AG04449 (cell line): Measurements from ENCODE around the gene CD248.

ENCODE experiments used
- CTCF ChIA-PET: fragments of 350-600 bp; formaldehyde crosslinking; extraction: SDS; loops from one replicate; lab custom pipeline; 2021; ENCODE audit warnings: antibody characterized with exemption; lab: Yijun Ruan, JAX
- POLR2A ChIA-PET: fragments of 400-600, 350-600 bp; formaldehyde crosslinking; extraction: SDS; loops from one replicate; lab custom pipeline; 2020; ENCODE audit warnings: antibody characterized with exemption, inconsistent platforms; lab: Yijun Ruan, JAX
- DNase-seq: peaks from one replicate; pipeline ENCODE4 v3.0.0-alpha.2; 2010; ENCODE audit warnings: low read depth, low spot score
- H3K4me3 ChIP-seq: 2 replicates; pipeline ENCODE4 v1.5.1; 2011; ENCODE audit warnings: low read depth, mild to moderate bottlenecking, control low read depth, low read length
- TF ChIP-seq, protein P1 (sequence below): IDR thresholded peaks from one replicate; pipeline ENCODE4 v1.5.1; 2011; ENCODE audit warnings: mild to moderate bottlenecking, moderate library complexity, low read length, control low read depth, inconsistent platforms; ENCODE audit not compliant: insufficient read depth; ENCODE audit errors: missing control alignments

CD248 gene

DNA sequence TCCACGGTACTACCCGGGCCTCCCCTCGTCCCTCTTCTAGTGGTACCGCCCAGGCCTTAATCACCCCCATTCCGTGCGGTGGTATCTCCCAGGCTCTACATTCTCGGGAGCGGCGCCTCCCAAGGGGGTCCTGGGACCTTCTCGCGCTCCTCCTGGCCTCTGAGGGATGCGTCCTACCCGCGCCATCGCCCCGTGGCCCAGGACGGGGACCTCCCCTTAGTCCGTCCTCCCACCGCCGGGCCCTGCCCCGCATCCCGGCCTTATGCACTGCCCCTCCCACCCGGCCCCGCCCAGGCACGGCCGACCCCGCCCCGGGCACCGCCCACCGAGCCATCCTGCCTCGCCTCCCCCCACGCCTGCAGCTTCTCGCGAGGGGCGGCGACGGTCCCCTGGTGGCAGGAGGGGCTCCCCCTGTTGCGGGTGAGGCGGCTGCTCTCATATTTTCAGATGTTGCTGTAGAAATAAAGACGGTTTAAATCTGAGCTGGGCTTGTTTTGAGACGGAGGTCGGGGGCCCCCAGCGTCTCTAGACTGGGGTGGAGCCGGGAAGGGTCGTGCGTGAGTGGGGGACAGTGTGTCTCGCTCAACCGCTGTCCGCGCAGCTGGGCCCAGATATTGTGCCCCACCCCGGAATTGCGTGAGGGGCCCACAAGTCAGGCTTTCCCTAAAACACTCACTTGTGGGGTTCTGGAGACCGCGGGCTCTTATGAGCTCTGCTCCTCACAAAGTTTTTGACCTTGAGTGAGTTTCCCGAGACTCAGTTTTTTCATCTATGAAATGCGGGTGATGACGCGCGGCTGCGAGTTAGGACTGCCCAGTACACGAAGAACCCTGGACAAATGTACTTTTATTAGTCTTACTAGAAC is 49.2 kb downstream of the CD248 start:
- CTCF ChIA-PET, result interaction anchor here (0.7 to 10.3 kb wide), 13 partner anchors 15 to 379 kb away, joined by 3 to 144 read pairs (median 4); partner anchors contain the start of genes CD248, FIBP and YIF1A

DNA sequence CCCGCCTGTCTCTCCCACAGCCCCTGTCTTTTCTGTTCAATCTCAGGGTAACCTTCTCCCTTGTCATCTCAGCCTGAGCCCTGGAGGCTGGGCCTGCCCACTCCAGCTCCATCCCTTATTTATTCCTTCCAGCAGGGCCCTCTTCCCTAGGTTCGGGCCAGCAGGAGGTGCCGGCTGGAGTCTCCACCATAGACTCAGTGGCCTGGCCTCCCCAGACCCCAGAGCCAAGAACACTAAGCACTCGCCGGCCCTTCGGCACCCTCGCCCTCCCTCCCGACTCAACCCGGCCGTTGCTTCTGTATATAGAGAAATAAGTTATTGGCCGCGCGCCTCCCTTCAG is 49.8 kb downstream of the CD248 start:
- ChIA-PET CTCF (interaction anchor here (0.7 to 10.3 kb wide), 10 partner anchors 16 to 378 kb away, joined by 3 to 144 read pairs (median 4); partner anchors contain the start of genes CD248, FIBP, RIN1 and YIF1A), POLR2A (interaction anchor here (1.5 to 2.1 kb wide), 2 partner anchors 22 to 45 kb away, joined by 5 to 15 read pairs; partner anchors contain the start of gene YIF1A)
- DNase-seq, result no peak
- TF ChIP-seq, protein P1, sequence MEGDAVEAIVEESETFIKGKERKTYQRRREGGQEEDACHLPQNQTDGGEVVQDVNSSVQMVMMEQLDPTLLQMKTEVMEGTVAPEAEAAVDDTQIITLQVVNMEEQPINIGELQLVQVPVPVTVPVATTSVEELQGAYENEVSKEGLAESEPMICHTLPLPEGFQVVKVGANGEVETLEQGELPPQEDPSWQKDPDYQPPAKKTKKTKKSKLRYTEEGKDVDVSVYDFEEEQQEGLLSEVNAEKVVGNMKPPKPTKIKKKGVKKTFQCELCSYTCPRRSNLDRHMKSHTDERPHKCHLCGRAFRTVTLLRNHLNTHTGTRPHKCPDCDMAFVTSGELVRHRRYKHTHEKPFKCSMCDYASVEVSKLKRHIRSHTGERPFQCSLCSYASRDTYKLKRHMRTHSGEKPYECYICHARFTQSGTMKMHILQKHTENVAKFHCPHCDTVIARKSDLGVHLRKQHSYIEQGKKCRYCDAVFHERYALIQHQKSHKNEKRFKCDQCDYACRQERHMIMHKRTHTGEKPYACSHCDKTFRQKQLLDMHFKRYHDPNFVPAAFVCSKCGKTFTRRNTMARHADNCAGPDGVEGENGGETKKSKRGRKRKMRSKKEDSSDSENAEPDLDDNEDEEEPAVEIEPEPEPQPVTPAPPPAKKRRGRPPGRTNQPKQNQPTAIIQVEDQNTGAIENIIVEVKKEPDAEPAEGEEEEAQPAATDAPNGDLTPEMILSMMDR, result peak; percentile 3
- peak overlapping the region; percentile 66 for H3K4me3 ChIP-seq

More for the DNA sequence above, 49.2 kb downstream of the CD248 start:
- POLR2A ChIA-PET, result interaction anchor here (0.5 to 2.1 kb wide), 4 partner anchors 13 to 1048 kb away, joined by 3 to 15 read pairs (median 4); partner anchors contain the start of gene YIF1A
- TF ChIP-seq, protein P1, result peak; percentile 50
- DNase-seq, result peak; percentile 12
- peak overlapping the region; percentile 66 for H3K4me3 ChIP-seq

DNA sequence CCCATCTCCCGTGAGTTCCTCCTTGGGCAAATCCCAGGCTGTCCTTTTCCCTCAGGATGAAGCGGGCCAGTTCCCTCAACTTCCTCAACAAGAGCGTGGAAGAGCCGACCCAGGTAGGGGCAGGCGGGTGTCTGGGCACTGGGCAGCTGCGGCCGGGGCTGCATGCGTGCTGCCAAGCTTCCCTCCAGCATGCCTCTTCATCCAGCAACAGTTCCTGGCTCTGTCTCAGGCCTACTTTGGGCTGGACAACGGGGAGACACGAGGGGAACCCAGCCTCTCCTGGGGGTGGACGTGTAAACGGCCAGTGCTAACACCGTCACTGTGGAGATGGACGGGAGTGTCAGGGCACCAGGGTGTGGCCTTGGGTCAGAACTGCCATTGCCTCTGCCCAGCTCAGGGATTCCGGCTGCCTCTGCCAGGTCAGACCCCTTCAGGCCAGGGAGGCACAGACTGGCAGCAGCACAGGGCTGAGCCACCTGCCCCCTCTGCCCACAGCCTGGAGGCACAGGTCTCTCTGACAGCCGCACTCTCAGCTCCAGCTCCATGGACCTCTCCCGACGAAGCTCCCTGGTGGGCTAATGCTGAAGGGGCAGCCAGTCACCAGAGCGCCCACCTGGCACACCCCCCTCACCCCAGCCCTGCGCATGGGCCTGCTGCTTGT is 50.3 kb downstream of the CD248 start:
- CTCF ChIA-PET, result interaction anchor here (1.1 to 10.3 kb wide), 3 partner anchors 16 to 70 kb away, joined by 3 to 144 read pairs (median 9); partner anchors contain the start of gene RIN1
- peak overlapping the region; percentile 66 for H3K4me3 ChIP-seq

DNA sequence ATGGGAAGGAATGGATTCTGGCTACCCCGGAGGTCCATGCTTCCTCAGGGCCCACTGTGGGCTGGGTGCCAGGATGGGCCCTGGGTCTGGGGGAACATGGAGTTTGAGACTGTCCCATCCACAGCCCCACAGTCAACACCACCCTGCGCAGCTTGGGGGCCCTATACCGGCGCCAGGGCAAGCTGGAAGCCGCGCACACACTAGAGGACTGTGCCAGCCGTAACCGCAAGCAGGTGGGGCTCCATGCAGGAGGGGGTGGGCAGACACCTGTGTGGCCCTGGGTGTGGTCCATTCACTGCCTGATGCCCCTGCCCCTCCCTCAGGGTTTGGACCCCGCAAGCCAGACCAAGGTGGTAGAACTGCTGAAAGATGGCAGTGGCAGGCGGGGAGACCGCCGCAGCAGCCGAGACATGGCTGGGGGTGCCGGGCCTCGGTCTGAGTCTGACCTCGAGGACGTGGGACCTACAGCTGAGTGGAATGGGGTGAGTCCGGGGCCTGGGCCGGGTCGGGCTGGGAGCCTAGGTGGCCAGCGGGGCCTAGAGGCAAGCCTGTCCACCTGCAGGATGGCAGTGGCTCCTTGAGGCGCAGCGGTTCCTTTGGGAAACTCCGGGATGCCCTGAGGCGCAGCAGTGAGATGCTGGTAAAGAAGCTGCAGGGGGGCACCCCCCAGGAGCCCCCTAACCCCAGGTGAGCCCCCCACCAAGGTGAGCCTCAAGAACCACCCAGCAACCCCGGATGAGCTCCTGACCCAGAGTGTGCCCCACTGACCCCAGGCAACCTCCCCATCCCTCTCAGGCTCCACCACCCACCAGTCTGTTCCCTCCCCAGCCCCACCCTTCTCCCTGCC is 51.1 kb downstream of the CD248 start:
- TF ChIP-seq, protein P1, result no peak
- DNase-seq, result no peak
- ChIA-PET POLR2A (interaction anchor here (0.9 kb wide), 1 partner anchor 24 kb away, joined by 5 read pairs; no protein-coding TSS in a partner anchor), CTCF (interaction anchor here (0.7 to 10.3 kb wide), 3 partner anchors 13 to 71 kb away, joined by 3 to 144 read pairs (median 3); partner anchors contain the start of gene RIN1)
- H3K4me3 ChIP-seq, result no peak overlapping the region

More for the DNA sequence above, 50.3 kb downstream of the CD248 start:
- POLR2A ChIA-PET, result interaction anchor here (0.9 to 2.1 kb wide), 3 partner anchors 22 to 45 kb away, joined by 5 to 15 read pairs (median 5); partner anchors contain the start of gene YIF1A
- DNase-seq, result no peak
- TF ChIP-seq, protein P1, result no peak

DNA sequence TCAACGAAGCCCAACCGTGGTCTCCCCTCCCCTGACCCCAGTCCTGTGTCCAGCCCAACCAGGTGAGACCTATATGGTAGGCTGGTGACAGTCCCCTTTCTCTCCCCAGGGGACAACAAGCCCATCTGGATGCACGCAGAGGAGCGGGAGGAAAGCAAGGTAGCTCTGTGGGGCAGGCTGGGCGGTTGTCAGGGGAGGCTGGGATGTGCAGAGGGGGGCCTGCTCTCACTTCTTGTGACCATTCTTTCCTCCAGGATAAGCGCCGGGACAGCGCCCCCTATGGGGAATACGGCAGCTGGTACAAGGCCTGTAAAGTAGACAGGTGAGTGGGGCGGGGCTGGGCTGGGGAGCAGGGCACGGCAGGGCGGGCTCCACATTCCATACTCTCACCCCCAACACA is 51.9 kb downstream of the CD248 start:
- TF ChIP-seq, protein P1, result no peak
- H3K4me3 ChIP-seq, result no peak overlapping the region
- ChIA-PET POLR2A (no interaction called here), CTCF (interaction anchor here (0.7 to 10.3 kb wide), 2 partner anchors 12 to 18 kb away, joined by 3 to 144 read pairs; no protein-coding TSS in a partner anchor)
- no peak for DNase-seq
